ENCODE data around the gene ZNF785.
"Not testable (repeated sequence)": the region's sequence is repeated elsewhere in the genome, so short reads cannot be mapped to it uniquely, and the experiment has no call there.

ZNF785 gene

GRCh38 chr16:30602616-30603277, 17.2 kb upstream of the ZNF785 start:
- no peak for DNase-seq

- DNase-seq, result no peak
Measured at GRCh38 chr16:30601966-30602365, 16.5 kb upstream of the ZNF785 start.

GRCh38 chr16:30600929-30601328, 15.4 kb upstream of the ZNF785 start:
- no peak for DNase-seq

- no peak for DNase-seq
Measured at GRCh38 chr16:30600215-30600614, 14.7 kb upstream of the ZNF785 start.

DNA sequence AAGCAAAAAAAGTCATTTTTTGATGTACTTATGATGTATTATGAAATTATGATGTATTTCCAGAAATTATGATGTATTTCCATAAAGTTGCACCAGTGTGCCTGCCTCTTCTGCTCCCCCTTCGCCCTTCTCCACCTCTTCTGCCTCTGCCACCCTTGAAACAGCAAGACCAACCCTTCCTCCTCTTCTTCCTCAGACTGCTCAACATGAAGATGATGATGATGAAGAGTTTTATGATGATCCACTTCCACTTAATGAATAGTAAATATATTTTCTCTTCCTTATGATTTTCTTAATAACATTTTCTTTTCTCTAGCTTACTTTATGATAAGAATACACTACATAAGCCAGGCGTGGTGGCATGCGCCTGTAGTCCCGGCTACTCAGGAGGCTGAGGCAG, 7.4 kb upstream of the ZNF785 start:
- no peak for DNase-seq

GRCh38 chr16:30590869-30591268, 5.4 kb upstream of the ZNF785 start:
- DNase-seq, result not testable (repeated sequence)

GRCh38 chr16:30589582-30589981, 4.1 kb upstream of the ZNF785 start:
- not testable (repeated sequence) for DNase-seq

- no peak for DNase-seq
Measured at GRCh38 chr16:30588651-30589050, 3.2 kb upstream of the ZNF785 start.

DNA sequence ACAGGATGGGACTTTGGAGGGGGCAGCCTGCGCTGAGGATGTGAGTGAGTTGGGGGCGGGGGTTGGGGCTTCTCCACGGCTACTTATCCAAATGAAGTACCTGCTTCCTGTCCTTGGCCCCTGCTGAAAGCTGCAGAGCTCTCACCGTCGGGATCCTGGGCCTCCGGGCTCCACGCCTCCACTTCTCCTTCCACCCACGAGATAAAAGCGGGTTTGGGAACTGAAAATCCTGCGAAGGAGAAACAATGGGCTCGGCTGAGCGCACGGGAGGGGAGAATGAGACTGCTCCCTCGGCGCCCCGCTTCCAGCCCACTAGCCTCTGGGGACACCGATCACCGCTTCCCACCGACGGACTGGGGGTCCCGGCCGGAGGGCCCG, 486 bp downstream of the ZNF785 start:
- peak; percentile 14 for DNase-seq

DNA sequence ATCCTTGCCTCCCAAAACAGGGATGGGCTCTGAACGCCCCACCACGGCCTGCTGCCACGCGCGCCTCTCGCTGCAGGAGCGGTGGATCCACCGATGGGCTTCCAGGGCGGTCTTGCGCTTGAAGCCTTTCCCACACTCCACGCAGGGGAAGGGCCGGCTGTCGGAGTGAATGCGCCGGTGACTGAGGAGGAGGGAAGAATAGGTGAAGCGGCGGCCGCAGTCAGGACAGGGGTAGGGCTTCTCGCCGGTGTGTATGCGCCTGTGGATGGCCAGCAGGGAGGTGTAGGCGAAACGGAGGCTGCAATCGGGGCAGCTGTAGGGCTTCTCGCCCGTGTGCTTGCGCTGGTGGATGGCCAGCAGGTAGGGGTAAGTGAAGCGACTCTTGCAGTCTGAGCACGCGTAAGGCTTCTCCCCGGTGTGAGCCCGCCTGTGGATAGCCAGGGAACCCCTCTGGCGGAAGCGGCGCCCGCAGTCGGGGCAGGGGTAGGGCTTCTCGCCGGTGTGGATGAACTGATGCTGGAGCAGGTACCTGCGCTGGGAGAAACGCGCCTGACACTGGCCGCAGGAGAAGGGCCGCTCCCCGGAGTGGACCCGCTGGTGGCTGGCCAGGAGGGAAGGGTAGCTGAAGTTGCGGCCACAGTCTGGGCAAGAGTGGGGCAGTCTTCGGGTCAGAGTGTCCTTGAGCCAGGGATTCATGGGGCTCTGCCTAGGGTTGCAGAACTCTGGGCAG, 2.7 kb downstream of the ZNF785 start:
- DNase-seq, result no peak

DNA sequence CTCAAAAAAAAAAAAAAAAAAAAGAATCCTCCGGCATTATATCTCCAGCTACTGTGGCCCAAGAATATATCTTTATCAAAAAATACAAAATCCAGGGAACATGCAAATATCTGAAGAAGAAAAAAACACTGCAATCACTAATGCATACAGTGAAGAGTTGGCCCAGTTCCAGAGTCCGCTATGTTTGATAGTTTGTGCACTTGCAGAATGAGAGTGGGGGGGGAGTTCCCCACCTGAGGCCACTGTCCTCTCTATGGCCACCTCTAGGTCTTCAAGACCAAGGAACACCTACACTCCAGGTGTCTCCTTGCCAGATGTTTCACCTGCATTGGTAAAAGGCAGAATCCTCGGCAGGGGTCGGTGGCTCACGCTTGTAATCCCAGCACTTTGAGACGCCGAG, 4.0 kb downstream of the ZNF785 start:
- DNase-seq, result no peak

GRCh38 chr16:30574678-30575077, 10.8 kb downstream of the ZNF785 start:
- DNase-seq, result no peak

- DNase-seq, result peak; percentile 98
Measured at GRCh38 chr16:30571445-30572322, 13.8 kb downstream of the ZNF785 start, which contains the start of gene ZNF688. ZNF688 (minus strand) TSS chr16:30571714; CDS start chr16:30571629, 85 bp downstream.

- DNase-seq, result peak; percentile 46
Measured at GRCh38 chr16:30570636-30571444, 14.7 kb downstream of the ZNF785 start.

DNA sequence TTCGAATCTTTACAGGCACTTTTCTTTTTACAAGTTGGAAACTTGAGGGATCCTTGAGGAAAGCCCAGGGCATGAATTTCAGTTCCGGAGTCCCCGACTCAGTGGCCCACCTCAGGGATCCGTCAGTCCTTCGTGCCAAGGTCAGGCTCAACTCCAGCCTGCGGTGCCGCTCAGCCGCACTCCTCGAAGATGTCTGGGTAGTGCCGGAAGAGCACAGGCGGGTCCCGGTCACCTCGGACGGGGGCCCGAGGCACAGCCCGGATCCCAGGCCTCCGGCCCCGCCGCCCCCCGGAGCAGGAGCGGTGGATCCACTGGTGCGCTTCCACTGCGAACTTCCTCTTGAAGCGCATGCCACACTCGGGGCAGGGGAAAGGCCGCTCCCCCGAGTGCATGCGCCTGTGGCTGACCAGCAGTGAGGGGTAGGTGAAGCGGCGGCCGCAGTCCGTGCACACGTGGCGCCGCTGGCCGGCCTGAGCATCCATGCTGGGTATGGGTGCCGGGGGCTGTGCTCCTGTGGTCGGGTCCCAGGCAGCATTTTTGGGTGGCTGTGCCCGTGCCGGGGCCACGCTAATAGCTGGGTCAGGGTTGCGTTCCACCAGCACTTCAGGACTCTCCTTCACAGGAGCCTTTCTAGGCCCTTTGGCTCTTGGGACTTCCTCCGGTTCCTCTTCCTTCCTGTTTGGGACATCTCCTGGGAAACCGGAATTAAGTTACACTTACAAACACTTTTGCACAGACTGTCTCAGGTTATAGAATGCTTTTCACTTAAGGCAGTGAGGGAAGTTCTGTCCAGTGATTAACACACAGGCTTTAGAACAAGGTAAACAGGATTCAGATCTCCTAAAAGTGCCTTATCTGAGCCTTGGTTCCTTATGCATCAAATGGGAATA, 15.5 kb downstream of the ZNF785 start:
- DNase-seq, result no peak

GRCh38 chr16:30569281-30569680, 16.2 kb downstream of the ZNF785 start:
- DNase-seq, result no peak

DNA sequence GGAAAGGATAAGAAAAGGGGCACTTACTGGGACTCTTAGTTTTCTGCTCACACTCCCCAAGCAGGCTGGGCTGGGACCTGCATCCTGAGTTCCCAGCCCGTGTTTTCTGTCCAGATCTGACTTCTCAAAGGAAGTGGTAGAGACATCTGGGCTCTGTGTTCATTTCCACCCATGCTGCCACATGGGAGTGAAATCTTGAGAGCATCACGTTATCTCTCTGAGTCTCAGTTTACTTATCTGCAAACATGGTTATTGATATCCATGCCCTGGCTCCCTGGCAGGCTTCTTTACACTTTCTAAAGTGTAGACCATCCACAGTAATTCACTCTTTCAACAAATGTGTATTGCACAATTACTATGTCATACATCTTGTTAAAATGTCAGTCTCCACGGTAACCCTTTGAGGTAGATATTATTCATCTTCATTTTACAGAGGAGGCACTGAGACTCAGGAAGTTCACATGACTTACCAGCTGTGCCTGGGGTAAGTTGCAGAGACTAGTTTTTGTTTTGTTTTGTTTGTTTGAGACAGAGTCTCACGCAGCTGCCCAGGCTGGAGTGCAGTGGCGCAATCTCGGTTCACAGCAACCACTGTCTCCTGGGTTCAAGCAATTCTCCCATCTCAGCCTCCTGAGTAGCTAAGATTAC, 17.4 kb downstream of the ZNF785 start:
- DNase-seq, result no peak

DNA sequence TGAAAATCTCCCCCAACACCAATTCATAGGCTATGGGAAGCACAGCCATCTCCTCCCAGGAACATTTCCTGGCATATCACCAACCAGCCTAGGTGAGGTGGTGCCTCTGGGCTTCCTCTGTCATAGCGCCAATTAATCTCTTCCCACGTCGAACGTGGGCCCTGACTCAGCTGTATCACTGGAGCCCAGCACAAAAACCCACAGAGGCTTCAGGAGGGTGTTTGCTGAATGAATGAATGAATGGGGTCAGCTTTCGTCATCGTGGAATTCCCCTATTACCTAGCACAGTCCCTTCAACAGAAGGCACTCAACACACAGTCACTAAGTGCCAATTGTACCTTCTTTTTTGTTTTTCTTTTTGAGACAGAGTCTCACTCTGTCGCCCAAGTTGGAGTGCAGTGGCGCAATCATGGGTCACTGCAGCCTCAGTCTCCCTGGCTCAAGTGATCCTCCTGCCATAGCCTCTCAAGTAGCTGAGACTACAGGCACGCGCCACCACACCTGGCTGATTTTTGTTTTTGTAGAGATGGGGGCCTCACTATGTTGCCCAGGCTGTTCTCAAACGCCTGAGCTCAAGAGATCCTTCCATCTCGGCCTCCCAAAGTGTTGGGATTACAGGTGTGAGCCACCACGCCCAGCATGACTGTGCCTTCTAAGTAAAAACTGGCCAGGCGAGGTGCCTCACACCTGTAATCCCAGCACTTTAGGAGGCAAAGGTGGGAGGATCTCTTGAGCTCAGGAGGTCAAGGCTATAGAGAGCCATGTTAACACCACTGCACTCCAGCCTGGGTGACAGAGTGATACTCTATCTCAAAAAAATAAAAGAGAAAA, 18.1 kb downstream of the ZNF785 start:
- DNase-seq, result no peak

- DNase-seq, result no peak
Measured at GRCh38 chr16:30566531-30566930, 19.0 kb downstream of the ZNF785 start.

- DNase-seq, result no peak
Measured at GRCh38 chr16:30565984-30566383, 19.5 kb downstream of the ZNF785 start.
